Activated CD4-positive, CD25-positive, alpha-beta regulatory T cell treated with anti-CD3 and anti-CD28 coated beads, Interleukin-2, amount 50 U/mL, for 24 hours (primary cell): ENCODE results near the gene PMVK.
"Not testable (repeated sequence)": the region's sequence is repeated elsewhere in the genome, so short reads cannot be mapped to it uniquely, and the experiment has no call there.

Experiments
- ATAC-seq, 2 donors: fragments of 150-1000 bp; cut with Tn5 transposase; one replicate each; pipeline ENCODE4 v1.10.0; 2021; ENCODE audit warnings: mild to moderate bottlenecking in 1 of 2, moderate library complexity in 1 of 2

The PMVK gene

GRCh38 chr1:154912755-154913154 lies 23.8 kb downstream of the PMVK start:
- ATAC-seq: no peak

GRCh38 chr1:154911691-154912550 lies 24.6 kb downstream of the PMVK start:
- no peak for ATAC-seq

- ATAC-seq: no peak
Observed at GRCh38 chr1:154910851-154911250, 25.7 kb downstream of the PMVK start.

- no peak for ATAC-seq
Observed at GRCh38 chr1:154908937-154909336, 27.6 kb downstream of the PMVK start.

GRCh38 chr1:154908129-154908528 lies 28.4 kb downstream of the PMVK start:
- ATAC-seq: not testable (repeated sequence)

GRCh38 chr1:154906621-154907081 lies 29.9 kb downstream of the PMVK start:
- ATAC-seq: no peak

- no peak for ATAC-seq
Observed at GRCh38 chr1:154902938-154903566, 33.5 kb downstream of the PMVK start.

- no peak for ATAC-seq
Observed at GRCh38 chr1:154901591-154901990, 34.9 kb downstream of the PMVK start.

- ATAC-seq: no peak
Observed at GRCh38 chr1:154899041-154899440, 37.5 kb downstream of the PMVK start.

GRCh38 chr1:154896771-154897286 lies 39.7 kb downstream of the PMVK start:
- no peak for ATAC-seq

GRCh38 chr1:154895798-154896197 lies 40.7 kb downstream of the PMVK start:
- ATAC-seq: no peak

- no peak for ATAC-seq
Observed at GRCh38 chr1:154891452-154891851, 45.1 kb downstream of the PMVK start.

- no peak for ATAC-seq
Observed at GRCh38 chr1:154888757-154889156, 47.8 kb downstream of the PMVK start.

GRCh38 chr1:154886281-154887015 lies 50.1 kb downstream of the PMVK start:
- peak in 1 of 2 donors; percentile 56 for ATAC-seq

- no peak for ATAC-seq
Observed at GRCh38 chr1:154884869-154885701, 51.4 kb downstream of the PMVK start.

- no peak for ATAC-seq
Observed at GRCh38 chr1:154883919-154884868, 52.3 kb downstream of the PMVK start.

- ATAC-seq: no peak
Observed at GRCh38 chr1:154881820-154882535, 54.5 kb downstream of the PMVK start.

- no peak for ATAC-seq
Observed at GRCh38 chr1:154880671-154881070, 55.8 kb downstream of the PMVK start.

GRCh38 chr1:154879038-154879421 lies 57.5 kb downstream of the PMVK start:
- ATAC-seq: no peak

- peak; percentile 81 to 93 for ATAC-seq
Observed at GRCh38 chr1:154878371-154879037, 58.0 kb downstream of the PMVK start.
